ENCODE results near the gene PTTG2. TPM values are rescaled to one million over a fixed set of nuclear protein-coding genes. Genes with fewer than 3 reads are reported as not detected.

The PTTG2 gene
- total and polyA plus RNA-seq, 2 experiments from 2014 or later: 1.1 TPM; not detected in 1

GRCh38 chr4:37966044-37966443, 5.8 kb downstream of the PTTG2 start:
- no peaks in the 10 kb centered on the region; the same call in 2 of the 3 replicates for H3K4me1 Mint-ChIP-seq
- H2AFZ ChIP-seq: no peak overlapping the region
- no peaks in the 10 kb centered on the region for H3K4me1 ChIP-seq (ENCODE audit: insufficient read depth)
- H3K4me3 Mint-ChIP-seq: no peak overlapping the region
- ATAC-seq: no peak
- TF ChIP-seq CTCF (conservative IDR thresholded peaks at IDR 0.05; ENCODE audit: low read depth in 2 of 2) (no peak), EZH2phosphoT487 (IDR thresholded peaks at IDR 0.05; ENCODE audit: unreplicated experiment) (no peak), POLR2AphosphoS5 (IDR thresholded peaks at IDR 0.05; ENCODE audit: low read depth) (no peak), ETS1 (IDR thresholded peaks at IDR 0.05) (no peak)
- TF ChIP-seq, protein P1, sequence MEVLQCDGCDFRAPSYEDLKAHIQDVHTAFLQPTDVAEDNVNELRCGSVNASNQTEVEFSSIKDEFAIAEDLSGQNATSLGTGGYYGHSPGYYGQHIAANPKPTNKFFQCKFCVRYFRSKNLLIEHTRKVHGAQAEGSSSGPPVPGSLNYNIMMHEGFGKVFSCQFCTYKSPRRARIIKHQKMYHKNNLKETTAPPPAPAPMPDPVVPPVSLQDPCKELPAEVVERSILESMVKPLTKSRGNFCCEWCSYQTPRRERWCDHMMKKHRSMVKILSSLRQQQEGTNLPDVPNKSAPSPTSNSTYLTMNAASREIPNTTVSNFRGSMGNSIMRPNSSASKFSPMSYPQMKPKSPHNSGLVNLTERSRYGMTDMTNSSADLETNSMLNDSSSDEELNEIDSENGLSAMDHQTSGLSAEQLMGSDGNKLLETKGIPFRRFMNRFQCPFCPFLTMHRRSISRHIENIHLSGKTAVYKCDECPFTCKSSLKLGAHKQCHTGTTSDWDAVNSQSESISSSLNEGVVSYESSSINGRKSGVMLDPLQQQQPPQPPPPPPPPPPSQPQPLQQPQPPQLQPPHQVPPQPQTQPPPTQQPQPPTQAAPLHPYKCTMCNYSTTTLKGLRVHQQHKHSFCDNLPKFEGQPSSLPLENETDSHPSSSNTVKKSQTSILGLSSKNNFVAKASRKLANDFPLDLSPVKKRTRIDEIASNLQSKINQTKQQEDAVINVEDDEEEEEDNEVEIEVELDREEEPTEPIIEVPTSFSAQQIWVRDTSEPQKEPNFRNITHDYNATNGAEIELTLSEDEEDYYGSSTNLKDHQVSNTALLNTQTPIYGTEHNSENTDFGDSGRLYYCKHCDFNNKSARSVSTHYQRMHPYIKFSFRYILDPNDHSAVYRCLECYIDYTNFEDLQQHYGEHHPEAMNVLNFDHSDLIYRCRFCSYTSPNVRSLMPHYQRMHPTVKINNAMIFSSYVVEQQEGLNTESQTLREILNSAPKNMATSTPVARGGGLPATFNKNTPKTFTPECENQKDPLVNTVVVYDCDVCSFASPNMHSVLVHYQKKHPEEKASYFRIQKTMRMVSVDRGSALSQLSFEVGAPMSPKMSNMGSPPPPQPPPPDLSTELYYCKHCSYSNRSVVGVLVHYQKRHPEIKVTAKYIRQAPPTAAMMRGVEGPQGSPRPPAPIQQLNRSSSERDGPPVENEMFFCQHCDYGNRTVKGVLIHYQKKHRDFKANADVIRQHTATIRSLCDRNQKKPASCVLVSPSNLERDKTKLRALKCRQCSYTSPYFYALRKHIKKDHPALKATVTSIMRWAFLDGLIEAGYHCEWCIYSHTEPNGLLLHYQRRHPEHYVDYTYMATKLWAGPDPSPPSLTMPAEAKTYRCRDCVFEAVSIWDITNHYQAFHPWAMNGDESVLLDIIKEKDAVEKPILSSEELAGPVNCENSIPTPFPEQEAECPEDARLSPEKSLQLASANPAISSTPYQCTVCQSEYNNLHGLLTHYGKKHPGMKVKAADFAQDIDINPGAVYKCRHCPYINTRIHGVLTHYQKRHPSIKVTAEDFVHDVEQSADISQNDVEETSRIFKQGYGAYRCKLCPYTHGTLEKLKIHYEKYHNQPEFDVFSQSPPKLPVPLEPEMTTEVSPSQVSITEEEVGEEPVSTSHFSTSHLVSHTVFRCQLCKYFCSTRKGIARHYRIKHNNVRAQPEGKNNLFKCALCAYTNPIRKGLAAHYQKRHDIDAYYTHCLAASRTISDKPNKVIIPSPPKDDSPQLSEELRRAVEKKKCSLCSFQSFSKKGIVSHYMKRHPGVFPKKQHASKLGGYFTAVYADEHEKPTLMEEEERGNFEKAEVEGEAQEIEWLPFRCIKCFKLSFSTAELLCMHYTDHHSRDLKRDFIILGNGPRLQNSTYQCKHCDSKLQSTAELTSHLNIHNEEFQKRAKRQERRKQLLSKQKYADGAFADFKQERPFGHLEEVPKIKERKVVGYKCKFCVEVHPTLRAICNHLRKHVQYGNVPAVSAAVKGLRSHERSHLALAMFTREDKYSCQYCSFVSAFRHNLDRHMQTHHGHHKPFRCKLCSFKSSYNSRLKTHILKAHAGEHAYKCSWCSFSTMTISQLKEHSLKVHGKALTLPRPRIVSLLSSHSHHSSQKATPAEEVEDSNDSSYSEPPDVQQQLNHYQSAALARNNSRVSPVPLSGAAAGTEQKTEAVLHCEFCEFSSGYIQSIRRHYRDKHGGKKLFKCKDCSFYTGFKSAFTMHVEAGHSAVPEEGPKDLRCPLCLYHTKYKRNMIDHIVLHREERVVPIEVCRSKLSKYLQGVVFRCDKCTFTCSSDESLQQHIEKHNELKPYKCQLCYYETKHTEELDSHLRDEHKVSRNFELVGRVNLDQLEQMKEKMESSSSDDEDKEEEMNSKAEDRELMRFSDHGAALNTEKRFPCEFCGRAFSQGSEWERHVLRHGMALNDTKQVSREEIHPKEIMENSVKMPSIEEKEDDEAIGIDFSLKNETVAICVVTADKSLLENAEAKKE (CRISPR knock-in tag; IDR thresholded peaks at IDR 0.05): no peak
- H3K9me3 Mint-ChIP-seq: peaks cover 13% of the 10 kb centered on the region
- DNase-seq (ENCODE audit: low spot score): no peak
- peaks cover 5% of the 10 kb centered on the region; the same call in 1 of the 3 replicates for H3K36me3 Mint-ChIP-seq (ENCODE audit: low read depth)
- H3K4me2 ChIP-seq: no peak overlapping the region
- no peaks in the 10 kb centered on the region for H3K79me2 ChIP-seq (replicated peaks; ENCODE audit: insufficient read depth)
- no peaks in the 10 kb centered on the region for H3K27me3 ChIP-seq (ENCODE audit: insufficient read depth)
- no peak overlapping the region for H3K4me3 ChIP-seq
- H3K27ac ChIP-seq (ENCODE audit: low read depth): no peak overlapping the region
- H3K27me3 Mint-ChIP-seq (ENCODE audit: insufficient read depth, low read depth, poor library complexity): no peaks in the 10 kb centered on the region
- no peaks in the 10 kb centered on the region for H3K36me3 ChIP-seq (ENCODE audit: insufficient read depth)
- H3K27ac Mint-ChIP-seq: no peak overlapping the region
- no peaks in the 10 kb centered on the region for H4K20me1 ChIP-seq (replicated peaks; ENCODE audit: insufficient read depth)
- H3K9me2 ChIP-seq (ENCODE audit: insufficient read depth): peaks cover 7% of the 10 kb centered on the region; the same call in 1 of the 2 replicates
- no peaks in the 10 kb centered on the region for H3F3A ChIP-seq (replicated peaks; ENCODE audit: low read depth)
